GM23338 (cell line): ENCODE results near the gene CACNA1G. TPM values are rescaled to one million over a fixed set of nuclear protein-coding genes. Genes with fewer than 3 reads are reported as not detected.
A peak's percentile ranks its signal among the peaks of the same experiment; 100 is the strongest.

Experiments used
- ATAC-seq: fragments of 200-7000 bp; cut with Tn5 transposase; 3 replicates; pipeline ENCODE4 v1.9.1; 2020
- DNase-seq: peaks from one replicate; pipeline ENCODE4 v3.0.0-alpha.2; 2015; ENCODE audit warnings: low spot score
- H2AFZ ChIP-seq: fragments of 200-600 bp; sonication (generic); 2 replicates; pipeline ENCODE4 v1.8.0; 2016; ENCODE audit warnings: antibody characterized with exemption, mild to moderate bottlenecking, moderate library complexity
- H3F3A ChIP-seq: fragments of 200-600 bp; sonication (generic); replicated peaks from 2 replicates; pipeline ENCODE4 v1.8.0; 2017; ENCODE audit warnings: antibody characterized with exemption, mixed run types, low read depth
- H3K27ac ChIP-seq: fragments of 200-600 bp; sonication (generic); 2 replicates; pipeline ENCODE4 v1.6.1; 2016; ENCODE audit warnings: low read depth
- H3K27me3 ChIP-seq: fragments of 200-600 bp; sonication (generic); 2 replicates; pipeline ENCODE4 v1.8.0; 2016; ENCODE audit warnings: mild to moderate bottlenecking, mixed run types, moderate library complexity; ENCODE audit not compliant: insufficient read depth
- H3K36me3 ChIP-seq: fragments of 200-600 bp; sonication (generic); 2 replicates; pipeline ENCODE4 v1.8.0; 2016; ENCODE audit warnings: mild to moderate bottlenecking; ENCODE audit not compliant: insufficient read depth
- H3K4me1 ChIP-seq: fragments of 200-600 bp; sonication (generic); 2 replicates; pipeline ENCODE4 v1.8.0; 2016; ENCODE audit warnings: mild to moderate bottlenecking, moderate library complexity; ENCODE audit not compliant: insufficient read depth
- H3K4me2 ChIP-seq: fragments of 200-600 bp; sonication (generic); 2 replicates; pipeline ENCODE4 v1.7.1; 2017; ENCODE audit warnings: mixed run types
- H3K4me3 ChIP-seq: fragments of 200-600 bp; sonication (generic); 2 replicates; pipeline ENCODE4 v1.6.1; 2016; ENCODE audit warnings: mixed run types
- H3K79me2 ChIP-seq: fragments of 200-600 bp; sonication (generic); replicated peaks from 2 replicates; pipeline ENCODE4 v1.8.0; 2017; ENCODE audit warnings: mild to moderate bottlenecking; ENCODE audit not compliant: insufficient read depth
- H3K9me2 ChIP-seq: fragments of 200-600 bp; sonication (generic); 2 replicates; pipeline ENCODE4 v1.8.0; 2017; ENCODE audit not compliant: insufficient read depth
- H4K20me1 ChIP-seq: fragments of 200-600 bp; sonication (generic); replicated peaks from 2 replicates; pipeline ENCODE4 v1.8.0; 2017; ENCODE audit warnings: mild to moderate bottlenecking; ENCODE audit not compliant: insufficient read depth
- H3K27ac Mint-ChIP-seq: 2 replicates; pipeline ENCODE4 v1.8.0; 2020; ENCODE audit warnings: inconsistent platforms, mild to moderate bottlenecking, moderate library complexity, mixed read lengths
- H3K27me3 Mint-ChIP-seq: 3 replicates; pipeline ENCODE4 v1.8.0; 2022; ENCODE audit warnings: low read depth, mild to moderate bottlenecking, moderate library complexity, mixed read lengths, inconsistent platforms; ENCODE audit not compliant: insufficient read depth, poor library complexity
- H3K36me3 Mint-ChIP-seq: 3 replicates; pipeline ENCODE4 v1.8.0; 2021; ENCODE audit warnings: low read depth, mild to moderate bottlenecking, inconsistent platforms, moderate library complexity, mixed read lengths
- H3K4me1 Mint-ChIP-seq: 3 replicates; pipeline ENCODE4 v1.8.0; 2020; ENCODE audit warnings: mild to moderate bottlenecking, inconsistent platforms, mixed read lengths
- H3K4me3 Mint-ChIP-seq: 3 replicates; pipeline ENCODE4 v1.8.0; 2021; ENCODE audit warnings: moderate library complexity, mild to moderate bottlenecking, inconsistent platforms, mixed read lengths
- H3K9me3 Mint-ChIP-seq: 3 replicates; pipeline ENCODE4 v1.8.0; 2020; ENCODE audit warnings: moderate library complexity, mild to moderate bottlenecking, inconsistent platforms, mixed read lengths
- EZH2 ChIP-seq: fragments of 200-600 bp; sonication (generic); IDR thresholded peaks from one replicate; pipeline ENCODE4 v1.8.0; 2017; ENCODE audit warnings: antibody characterized with exemption, mild to moderate bottlenecking, low read depth; ENCODE audit not compliant: unreplicated experiment
- EZH2phosphoT487 ChIP-seq: fragments of 200-600 bp; sonication (generic); IDR thresholded peaks from one replicate; pipeline ENCODE4 v1.8.1; 2018; ENCODE audit warnings: antibody characterized with exemption; ENCODE audit not compliant: unreplicated experiment
- POLR2AphosphoS5 ChIP-seq: IDR thresholded peaks from 2 replicates; pipeline ENCODE4 v1.6.1; 2016; ENCODE audit warnings: antibody characterized with exemption, low read depth
- STAT1 ChIP-seq: IDR thresholded peaks from one replicate; pipeline ENCODE4 v1.6.1; 2016; ENCODE audit warnings: antibody characterized with exemption; ENCODE audit not compliant: unreplicated experiment
- ZNF331 ChIP-seq: fragments of 250-450 bp; sonication (Bioruptor Pico); IDR thresholded peaks from 2 replicates; pipeline ENCODE4 v1.5.0; 2020; ENCODE audit warnings: low read depth, mild to moderate bottlenecking, moderate library complexity
- polyA plus RNA-seq: library from polyadenylated mRNA; unstranded; fragments of >200 nt; fragmentation: Nextera tagmentation; extraction: Ambion mirVana; gene quantifications from 2 replicates; pipeline ENCODE4 v1.2.1, GENCODE V29; 2016
- total RNA-seq: library from RNA; depleted of rRNA; stranded (reverse); fragments of >200 nt; shearing (Covaris generic); gene quantifications from 2 replicates; pipeline ENCODE4 v1.2.3, GENCODE V29; 2014
- TF ChIP-seq, protein P1 (sequence below), 2 experiments: fragments of 200-600 bp in 1 of 2; sonication (generic) in 1 of 2; conservative IDR thresholded peaks; 2 replicates each; pipeline versions ENCODE4 v1.5.1 to v1.6.1; 2016 to 2017; ENCODE audit warnings: antibody characterized with exemption in 2 of 2, low read depth in 2 of 2, mild to moderate bottlenecking in 2 of 2, moderate library complexity in 1 of 2
- TF ChIP-seq, protein P2 (sequence below): fragments of 250-450 bp; sonication (Bioruptor Pico); IDR thresholded peaks from 2 replicates; pipeline ENCODE4 v1.5.0; 2020; ENCODE audit warnings: mild to moderate bottlenecking, moderate library complexity

The CACNA1G gene
- total and polyA plus RNA-seq, 2 experiments from 2014 or later = 1.4 to 5.1 TPM

DNA sequence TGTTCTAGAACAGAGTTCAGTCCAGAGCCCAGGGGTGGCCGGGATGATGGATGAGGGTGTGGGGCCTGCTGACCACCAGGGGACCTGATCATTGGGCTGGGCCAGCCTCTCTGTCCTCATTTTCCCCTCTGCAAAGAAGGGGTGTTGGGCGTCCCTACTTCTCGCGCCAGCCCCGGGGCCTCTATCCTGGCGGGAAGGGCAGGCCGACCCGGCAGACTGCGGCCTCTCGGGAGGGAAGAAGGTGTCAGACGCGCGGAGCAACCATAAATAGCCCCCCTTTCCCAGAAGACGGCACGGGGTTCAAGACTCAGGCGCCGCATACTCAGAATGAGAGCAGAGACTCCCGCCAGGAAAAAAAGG lies 2.0 kb upstream of the CACNA1G start:
- no peaks in the 10 kb centered on the region for H3K9me3 Mint-ChIP-seq
- no peaks in the 10 kb centered on the region for H3K9me2 ChIP-seq
- ATAC-seq (no peak), DNase-seq (no peak)
- peak overlapping the region; percentile 86 for H3K4me3 Mint-ChIP-seq
- H3K27ac Mint-ChIP-seq = no peak overlapping the region
- no peaks in the 10 kb centered on the region for H3K36me3 Mint-ChIP-seq
- H3K4me3 ChIP-seq = peak overlapping the region; percentile 62
- H3K79me2 ChIP-seq = no peaks in the 10 kb centered on the region
- TF ChIP-seq, protein P1, sequence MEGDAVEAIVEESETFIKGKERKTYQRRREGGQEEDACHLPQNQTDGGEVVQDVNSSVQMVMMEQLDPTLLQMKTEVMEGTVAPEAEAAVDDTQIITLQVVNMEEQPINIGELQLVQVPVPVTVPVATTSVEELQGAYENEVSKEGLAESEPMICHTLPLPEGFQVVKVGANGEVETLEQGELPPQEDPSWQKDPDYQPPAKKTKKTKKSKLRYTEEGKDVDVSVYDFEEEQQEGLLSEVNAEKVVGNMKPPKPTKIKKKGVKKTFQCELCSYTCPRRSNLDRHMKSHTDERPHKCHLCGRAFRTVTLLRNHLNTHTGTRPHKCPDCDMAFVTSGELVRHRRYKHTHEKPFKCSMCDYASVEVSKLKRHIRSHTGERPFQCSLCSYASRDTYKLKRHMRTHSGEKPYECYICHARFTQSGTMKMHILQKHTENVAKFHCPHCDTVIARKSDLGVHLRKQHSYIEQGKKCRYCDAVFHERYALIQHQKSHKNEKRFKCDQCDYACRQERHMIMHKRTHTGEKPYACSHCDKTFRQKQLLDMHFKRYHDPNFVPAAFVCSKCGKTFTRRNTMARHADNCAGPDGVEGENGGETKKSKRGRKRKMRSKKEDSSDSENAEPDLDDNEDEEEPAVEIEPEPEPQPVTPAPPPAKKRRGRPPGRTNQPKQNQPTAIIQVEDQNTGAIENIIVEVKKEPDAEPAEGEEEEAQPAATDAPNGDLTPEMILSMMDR (conservative IDR thresholded peaks at IDR 0.05; ENCODE audit: low read depth in 2 of 2) = peak in 1 of 2 experiments; percentile 1; a peak in 1 of 4 replicates
- TF ChIP-seq POLR2AphosphoS5 (no peak), EZH2phosphoT487 (no peak), ZNF331 (CRISPR knock-in tag) (no peak), EZH2 (no peak), STAT1 (no peak)
- TF ChIP-seq, protein P2, sequence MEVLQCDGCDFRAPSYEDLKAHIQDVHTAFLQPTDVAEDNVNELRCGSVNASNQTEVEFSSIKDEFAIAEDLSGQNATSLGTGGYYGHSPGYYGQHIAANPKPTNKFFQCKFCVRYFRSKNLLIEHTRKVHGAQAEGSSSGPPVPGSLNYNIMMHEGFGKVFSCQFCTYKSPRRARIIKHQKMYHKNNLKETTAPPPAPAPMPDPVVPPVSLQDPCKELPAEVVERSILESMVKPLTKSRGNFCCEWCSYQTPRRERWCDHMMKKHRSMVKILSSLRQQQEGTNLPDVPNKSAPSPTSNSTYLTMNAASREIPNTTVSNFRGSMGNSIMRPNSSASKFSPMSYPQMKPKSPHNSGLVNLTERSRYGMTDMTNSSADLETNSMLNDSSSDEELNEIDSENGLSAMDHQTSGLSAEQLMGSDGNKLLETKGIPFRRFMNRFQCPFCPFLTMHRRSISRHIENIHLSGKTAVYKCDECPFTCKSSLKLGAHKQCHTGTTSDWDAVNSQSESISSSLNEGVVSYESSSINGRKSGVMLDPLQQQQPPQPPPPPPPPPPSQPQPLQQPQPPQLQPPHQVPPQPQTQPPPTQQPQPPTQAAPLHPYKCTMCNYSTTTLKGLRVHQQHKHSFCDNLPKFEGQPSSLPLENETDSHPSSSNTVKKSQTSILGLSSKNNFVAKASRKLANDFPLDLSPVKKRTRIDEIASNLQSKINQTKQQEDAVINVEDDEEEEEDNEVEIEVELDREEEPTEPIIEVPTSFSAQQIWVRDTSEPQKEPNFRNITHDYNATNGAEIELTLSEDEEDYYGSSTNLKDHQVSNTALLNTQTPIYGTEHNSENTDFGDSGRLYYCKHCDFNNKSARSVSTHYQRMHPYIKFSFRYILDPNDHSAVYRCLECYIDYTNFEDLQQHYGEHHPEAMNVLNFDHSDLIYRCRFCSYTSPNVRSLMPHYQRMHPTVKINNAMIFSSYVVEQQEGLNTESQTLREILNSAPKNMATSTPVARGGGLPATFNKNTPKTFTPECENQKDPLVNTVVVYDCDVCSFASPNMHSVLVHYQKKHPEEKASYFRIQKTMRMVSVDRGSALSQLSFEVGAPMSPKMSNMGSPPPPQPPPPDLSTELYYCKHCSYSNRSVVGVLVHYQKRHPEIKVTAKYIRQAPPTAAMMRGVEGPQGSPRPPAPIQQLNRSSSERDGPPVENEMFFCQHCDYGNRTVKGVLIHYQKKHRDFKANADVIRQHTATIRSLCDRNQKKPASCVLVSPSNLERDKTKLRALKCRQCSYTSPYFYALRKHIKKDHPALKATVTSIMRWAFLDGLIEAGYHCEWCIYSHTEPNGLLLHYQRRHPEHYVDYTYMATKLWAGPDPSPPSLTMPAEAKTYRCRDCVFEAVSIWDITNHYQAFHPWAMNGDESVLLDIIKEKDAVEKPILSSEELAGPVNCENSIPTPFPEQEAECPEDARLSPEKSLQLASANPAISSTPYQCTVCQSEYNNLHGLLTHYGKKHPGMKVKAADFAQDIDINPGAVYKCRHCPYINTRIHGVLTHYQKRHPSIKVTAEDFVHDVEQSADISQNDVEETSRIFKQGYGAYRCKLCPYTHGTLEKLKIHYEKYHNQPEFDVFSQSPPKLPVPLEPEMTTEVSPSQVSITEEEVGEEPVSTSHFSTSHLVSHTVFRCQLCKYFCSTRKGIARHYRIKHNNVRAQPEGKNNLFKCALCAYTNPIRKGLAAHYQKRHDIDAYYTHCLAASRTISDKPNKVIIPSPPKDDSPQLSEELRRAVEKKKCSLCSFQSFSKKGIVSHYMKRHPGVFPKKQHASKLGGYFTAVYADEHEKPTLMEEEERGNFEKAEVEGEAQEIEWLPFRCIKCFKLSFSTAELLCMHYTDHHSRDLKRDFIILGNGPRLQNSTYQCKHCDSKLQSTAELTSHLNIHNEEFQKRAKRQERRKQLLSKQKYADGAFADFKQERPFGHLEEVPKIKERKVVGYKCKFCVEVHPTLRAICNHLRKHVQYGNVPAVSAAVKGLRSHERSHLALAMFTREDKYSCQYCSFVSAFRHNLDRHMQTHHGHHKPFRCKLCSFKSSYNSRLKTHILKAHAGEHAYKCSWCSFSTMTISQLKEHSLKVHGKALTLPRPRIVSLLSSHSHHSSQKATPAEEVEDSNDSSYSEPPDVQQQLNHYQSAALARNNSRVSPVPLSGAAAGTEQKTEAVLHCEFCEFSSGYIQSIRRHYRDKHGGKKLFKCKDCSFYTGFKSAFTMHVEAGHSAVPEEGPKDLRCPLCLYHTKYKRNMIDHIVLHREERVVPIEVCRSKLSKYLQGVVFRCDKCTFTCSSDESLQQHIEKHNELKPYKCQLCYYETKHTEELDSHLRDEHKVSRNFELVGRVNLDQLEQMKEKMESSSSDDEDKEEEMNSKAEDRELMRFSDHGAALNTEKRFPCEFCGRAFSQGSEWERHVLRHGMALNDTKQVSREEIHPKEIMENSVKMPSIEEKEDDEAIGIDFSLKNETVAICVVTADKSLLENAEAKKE (CRISPR knock-in tag) = no peak
- no peaks in the 10 kb centered on the region; the same call in none of the 2 replicates for H4K20me1 ChIP-seq
- peaks cover 57% of the 10 kb centered on the region for H3K27me3 ChIP-seq
- H3F3A ChIP-seq = 0 out of 2 replicates have a peak, but pooled peaks cover 9% of the 10 kb centered on the region
- no peaks in the 10 kb centered on the region for H3K36me3 ChIP-seq
- peak overlapping the region; percentile 97; the same call in 1 of the 2 replicates for H2AFZ ChIP-seq
- peaks cover 20% of the 10 kb centered on the region for H3K4me1 ChIP-seq
- peak overlapping the region; percentile 96 for H3K4me2 ChIP-seq
- H3K27ac ChIP-seq = no peak overlapping the region
- H3K27me3 Mint-ChIP-seq = peaks cover 38% of the 10 kb centered on the region
- H3K4me1 Mint-ChIP-seq = peaks cover 25% of the 10 kb centered on the region
